NCI-H446 treated with DMSO at 0.1 percent for 48 hours (cell line): ENCODE data around the gene ZBED6.

Source experiments
- DNase-seq: peaks from one replicate; lab custom pipeline; 2025; lab: John Stamatoyannopoulos, UW

ZBED6 gene

DNA sequence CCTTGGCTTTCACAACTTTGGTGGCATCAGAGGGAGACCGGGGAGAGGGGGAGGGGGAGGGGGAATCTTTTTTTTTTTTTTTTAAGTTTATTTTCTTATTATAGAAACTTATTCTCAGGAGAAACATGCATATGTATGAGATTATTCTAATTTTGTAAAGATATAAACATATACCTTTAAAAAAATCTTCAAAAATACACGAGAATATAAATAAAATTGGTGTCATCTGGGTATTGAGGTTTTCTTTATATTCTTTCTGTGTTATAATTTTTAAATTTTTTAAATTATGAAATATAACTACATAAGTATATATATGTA is 47.1 kb downstream of the ZBED6 start:
- DNase-seq: no peak

DNA sequence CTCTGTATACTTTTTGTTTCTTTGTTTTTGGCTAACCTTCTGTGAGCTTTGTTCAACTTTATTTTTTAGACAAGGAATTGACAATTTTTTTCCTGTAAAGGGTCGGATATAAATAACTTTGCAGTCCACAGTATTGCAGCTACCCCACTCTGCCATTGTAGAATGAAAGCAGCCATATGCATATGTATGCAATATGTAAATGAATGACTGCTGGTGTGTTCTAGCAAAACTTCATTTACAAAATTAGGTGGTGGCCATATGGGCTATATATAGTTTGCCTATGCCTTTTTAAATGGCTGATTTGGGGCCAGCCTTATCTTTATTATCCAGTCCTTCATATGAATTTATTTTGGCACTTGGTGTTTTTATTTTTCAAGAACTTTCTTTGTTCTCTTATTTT is 48.0 kb downstream of the ZBED6 start:
- DNase-seq: no peak
